Vagina (tissue), 2 donors: ENCODE results near the gene VPS51. TPM values are rescaled to one million over a fixed set of nuclear protein-coding genes. Genes with fewer than 3 reads are reported as not detected.
A peak's percentile ranks its signal among the peaks of the same experiment; 100 is the strongest.
"Not testable (repeated sequence)": the region's sequence is repeated elsewhere in the genome, so short reads cannot be mapped to it uniquely, and the experiment has no call there.

ENCODE experiments used
- DNase-seq, 2 donors: peaks; one replicate each; pipeline ENCODE4 v3.0.0-alpha.2; 2017; ENCODE audit errors: extremely low spot score in 2 of 2
- H3K27ac ChIP-seq: fragments of 200-600 bp; sonication (generic); one replicate; pipeline ENCODE4 v1.5.1; 2019
- H3K27me3 ChIP-seq: fragments of 200-600 bp; sonication (generic); one replicate; pipeline ENCODE4 v1.5.1; 2019
- H3K36me3 ChIP-seq, 2 donors: fragments of 200-600 bp; sonication (generic); one replicate each; pipeline ENCODE4 v1.5.1; 2017 to 2019
- H3K4me1 ChIP-seq: fragments of 200-600 bp; sonication (generic); one replicate; pipeline ENCODE4 v1.5.1; 2019
- H3K4me3 ChIP-seq, 2 donors: fragments of 200-600 bp; sonication (generic); 1 replicate in 1 of 2; 2 replicates in 1 of 2; pipeline ENCODE4 v1.5.1; 2016 to 2019
- H3K9me3 ChIP-seq: fragments of 200-600 bp; sonication (generic); one replicate; pipeline ENCODE4 v1.5.1; 2019
- CTCF ChIP-seq, 3 experiments: fragments of 450-650 bp in 2 of 3; fragments of 200-600 bp in 1 of 3; sonication (generic) in 1 of 3; IDR thresholded peaks; one replicate each; pipeline ENCODE4 v1.5.1; 2017 to 2019; ENCODE audit warnings: antibody characterized with exemption in 3 of 3, mild to moderate bottlenecking in 2 of 3, moderate library complexity in 2 of 3
- POLR2A ChIP-seq, 2 donors: fragments of 450-650 bp; IDR thresholded peaks; one replicate each; pipeline ENCODE4 v1.6.1; 2017; ENCODE audit warnings: antibody characterized with exemption in 2 of 2, mild to moderate bottlenecking in 2 of 2, moderate library complexity in 2 of 2
- POLR2AphosphoS5 ChIP-seq, 2 donors: sonication (generic); formaldehyde crosslinking; IDR thresholded peaks; one replicate each; pipeline ENCODE4 v1.9.0; 2017; ENCODE audit warnings: antibody characterized with exemption in 2 of 2, mild to moderate bottlenecking in 2 of 2, low read depth in 1 of 2; ENCODE audit not compliant: insufficient read depth in 1 of 2
- intact Hi-C: fragments of 100-400 bp; cut with DNase I; formaldehyde crosslinking; loops from one replicate; pipeline ENCODE4 v1.15.1; 2023
- total RNA-seq: library from RNA; depleted of rRNA; stranded (reverse); fragments of >200 nt; gene quantifications from one replicate; pipeline ENCODE4 v1.2.3, GENCODE V29; 2016

The VPS51 gene
- total RNA-seq, 1 donor from 2014 or later: 191 TPM

DNA sequence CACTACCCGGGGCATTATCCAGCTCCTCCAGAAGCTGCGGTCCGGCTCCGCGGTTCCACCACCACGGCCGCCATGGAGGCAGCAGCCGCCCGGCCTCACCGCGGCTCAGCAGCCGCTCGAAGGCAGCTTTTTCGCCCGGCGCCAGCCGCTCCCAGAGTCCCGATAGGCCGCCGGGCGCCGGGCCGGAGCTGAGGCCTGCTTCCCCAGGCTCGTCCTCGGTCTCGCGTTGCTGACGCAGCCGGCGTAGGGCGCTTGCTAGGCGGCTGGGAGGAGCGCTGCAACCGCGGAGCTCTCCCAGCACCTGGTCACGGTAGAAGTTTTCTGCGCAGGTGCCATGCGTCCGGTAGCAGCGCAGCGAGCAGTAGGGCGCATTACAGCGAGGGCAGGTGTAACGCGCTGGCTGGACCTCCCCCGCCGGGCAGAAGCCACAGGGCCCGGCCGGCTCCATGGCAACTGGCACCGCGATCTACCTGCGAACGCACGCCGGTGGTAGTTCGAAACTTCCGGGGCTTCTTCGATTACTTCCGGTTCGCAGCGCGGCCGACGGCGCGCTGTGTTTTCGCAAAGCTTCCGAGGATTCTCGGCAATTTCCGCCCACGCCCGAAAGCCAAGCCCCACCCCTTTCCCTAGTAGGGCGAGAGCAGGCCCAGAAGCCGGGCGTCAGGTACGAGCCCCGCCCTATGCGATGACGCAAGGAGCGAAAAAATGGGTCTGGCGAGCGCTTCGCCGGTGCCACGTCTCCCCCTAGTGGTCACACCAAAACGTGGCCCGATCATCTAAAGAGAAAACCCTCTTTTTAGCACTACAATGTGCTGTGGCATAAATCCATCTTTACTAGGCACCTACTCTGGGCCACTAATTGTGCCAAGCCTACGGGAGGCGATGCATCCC, 21.4 kb downstream of the VPS51 start, which contains the start of gene ZNHIT2:
Gene ZNHIT2 (minus strand): TSS at position 496 of the 891 bp plus-strand sequence. CDS start 48 bp downstream, at position 448.
- Histone ChIP-seq H3K9me3 (no peaks in the 10 kb centered on the region), H3K27ac (peak within 1 kb of the TSS; percentile 71), H3K27me3 (no peaks in the 10 kb centered on the region), H3K36me3 (peaks cover 0 to 24% of the 10 kb centered on the region in 2 donors), H3K4me1 (peaks cover 46% of the 10 kb centered on the region), H3K4me3 (peak within 1 kb of the TSS; percentile 79 to 98)
- TF ChIP-seq CTCF (IDR thresholded peaks at IDR 0.05) (peak; percentile 92 to 97 (median 96)), POLR2A (IDR thresholded peaks at IDR 0.05) (no peak), POLR2AphosphoS5 (IDR thresholded peaks at IDR 0.05; ENCODE audit: insufficient read depth in 1 of 2, low read depth in 1 of 2) (peak; percentile 84 to 99)
- DNase-seq: peak in 1 of 2 donors; percentile 98
- intact Hi-C loops: loop anchor here (5.0 kb wide), 1 partner anchor 105 kb away; the partner anchor contains the start of gene ARL2

DNA sequence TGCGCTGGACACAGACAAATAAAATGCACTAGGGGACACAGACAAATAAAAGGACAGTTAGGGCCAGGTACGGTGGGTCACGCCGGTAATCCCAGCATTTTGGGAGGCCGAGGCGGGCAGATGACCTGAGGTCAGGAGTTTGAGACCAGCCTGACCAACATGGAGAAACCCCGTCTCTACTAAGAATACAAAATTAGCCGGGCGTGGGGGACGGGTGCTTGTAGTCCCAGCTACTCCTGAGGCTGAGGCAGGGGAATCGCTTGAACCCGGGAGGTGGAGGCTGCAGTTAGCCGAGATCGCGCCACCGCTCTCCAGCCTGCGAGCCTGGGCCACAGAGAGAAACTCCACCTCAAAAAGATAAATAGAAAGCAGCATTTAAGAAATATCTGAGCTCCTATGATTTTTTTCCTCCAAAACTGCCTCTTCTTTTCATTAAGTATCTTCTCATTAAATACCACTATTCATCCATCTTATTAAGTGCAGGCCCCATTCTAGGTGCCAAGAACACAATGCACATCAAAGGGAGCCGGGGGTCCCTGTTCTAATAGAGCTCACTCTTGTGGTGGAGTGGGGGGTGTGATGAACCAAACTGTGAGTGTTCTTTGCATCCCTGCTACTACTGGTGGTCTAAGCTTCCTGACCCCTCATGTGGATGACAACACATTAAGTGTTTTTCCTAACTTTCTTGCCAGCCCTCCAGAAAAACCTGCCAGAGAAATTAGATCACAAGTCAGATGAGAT, 22.3 kb downstream of the VPS51 start:
- peak in 1 of 2 donors; percentile 85 for DNase-seq
- peaks cover 0 to 24% of the 10 kb centered on the region in 2 donors for H3K36me3 ChIP-seq
- TF ChIP-seq CTCF (IDR thresholded peaks at IDR 0.05) (peak in 2 of 3 experiments; percentile 3 to 4), POLR2A (IDR thresholded peaks at IDR 0.05) (no peak), POLR2AphosphoS5 (IDR thresholded peaks at IDR 0.05; ENCODE audit: insufficient read depth in 1 of 2, low read depth in 1 of 2) (no peak)
- peak overlapping the region; percentile 71 for H3K27ac ChIP-seq
- H3K4me1 ChIP-seq: peaks cover 46% of the 10 kb centered on the region
- intact Hi-C loops: loop anchor here (5.0 kb wide), 1 partner anchor 106 kb away; the partner anchor contains the start of gene ARL2
- no peak overlapping the region for H3K4me3 ChIP-seq
- H3K27me3 ChIP-seq: no peaks in the 10 kb centered on the region
- no peaks in the 10 kb centered on the region for H3K9me3 ChIP-seq

- intact Hi-C loops: loop anchor here (5.0 kb wide), 1 partner anchor 107 kb away; the partner anchor contains the start of gene ARL2
- H3K9me3 ChIP-seq, H3K27me3 ChIP-seq, H3K4me3 ChIP-seq: not testable (repeated sequence)
- Histone ChIP-seq H3K4me1 (peaks cover 49% of the 10 kb centered on the region), H3K27ac (peak overlapping the region; percentile 71), H3K36me3 (peaks cover 0 to 24% of the 10 kb centered on the region in 2 donors)
- peak in 1 of 2 donors; percentile 52 for DNase-seq
Measured at GRCh38 chr11:65118891-65119669, 23.1 kb downstream of the VPS51 start.

DNA sequence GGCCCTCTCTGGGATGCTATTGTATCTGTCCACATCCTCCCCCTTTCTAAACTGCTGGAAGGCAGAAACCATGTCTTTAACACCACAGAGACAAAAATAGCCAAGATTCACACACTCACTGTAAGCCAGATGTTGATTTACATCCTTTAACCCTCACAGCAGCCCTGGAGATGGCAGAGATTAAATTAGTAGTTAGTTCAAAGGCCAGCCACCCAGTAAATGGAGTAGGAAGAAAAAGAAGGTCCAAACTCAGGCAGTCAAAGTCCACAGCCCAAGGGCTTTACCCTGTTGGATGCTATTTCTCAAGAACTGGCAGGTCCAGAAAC, 23.6 kb downstream of the VPS51 start:
- peaks cover 49% of the 10 kb centered on the region for H3K4me1 ChIP-seq
- no peaks in the 10 kb centered on the region for H3K9me3 ChIP-seq
- intact Hi-C loops: loop anchor here (5.0 kb wide), 1 partner anchor 107 kb away; the partner anchor contains the start of gene ARL2
- no peak overlapping the region for H3K27ac ChIP-seq
- H3K36me3 ChIP-seq: peaks cover 0 to 27% of the 10 kb centered on the region in 2 donors
- no peak for TF ChIP-seq POLR2AphosphoS5 (IDR thresholded peaks at IDR 0.05; ENCODE audit: insufficient read depth in 1 of 2, low read depth in 1 of 2)
- no peak for TF ChIP-seq CTCF (IDR thresholded peaks at IDR 0.05)
- TF ChIP-seq POLR2A (IDR thresholded peaks at IDR 0.05): no peak
- no peaks in the 10 kb centered on the region for H3K27me3 ChIP-seq
- no peak overlapping the region for H3K4me3 ChIP-seq
- DNase-seq: no peak

- no peak for DNase-seq
- intact Hi-C loops: loop anchor here (10.0 kb wide), 1 partner anchor 204 kb away; no protein-coding TSS in a partner anchor
- Histone ChIP-seq H3K4me3 (peak overlapping the region; percentile 85 to 91), H3K27ac (peak overlapping the region; percentile 84), H3K9me3 (no peaks in the 10 kb centered on the region), H3K4me1 (peaks cover 46% of the 10 kb centered on the region), H3K27me3 (no peaks in the 10 kb centered on the region), H3K36me3 (peaks cover 0 to 37% of the 10 kb centered on the region in 2 donors)
- TF ChIP-seq POLR2AphosphoS5 (IDR thresholded peaks at IDR 0.05; ENCODE audit: insufficient read depth in 1 of 2, low read depth in 1 of 2): no peak
- no peak for TF ChIP-seq POLR2A (IDR thresholded peaks at IDR 0.05)
- TF ChIP-seq CTCF (IDR thresholded peaks at IDR 0.05): no peak
Measured at GRCh38 chr11:65120831-65121230, 24.8 kb downstream of the VPS51 start.
